HepG2 (cell line): Measurements from ENCODE around the gene GHSR. TPM values are rescaled to one million over a fixed set of nuclear protein-coding genes. Genes with fewer than 3 reads are reported as not detected.
A peak's percentile ranks its signal among the peaks of the same experiment; 100 is the strongest.

Experiments used
- ATAC-seq: fragments of 200-7000 bp; cut with Tn5 transposase; 3 replicates; pipeline ENCODE4 v1.9.1; 2020; ENCODE audit warnings: mild to moderate bottlenecking, moderate library complexity
- BruUV-seq: library from RNA; stranded (reverse); fragments of 400-500 nt; replicated peaks from 2 replicates; lab custom pipeline; 2021; lab: Mats Ljungman, UMichigan
- CTCF ChIA-PET: fragments of 300-600 bp; formaldehyde crosslinking; extraction: SDS; loops from one replicate; lab custom pipeline; 2021; ENCODE audit warnings: low total read pairs, inconsistent platforms, low intra/inter-chr PET ratio; lab: Yijun Ruan, JAX
- POLR2A ChIA-PET: fragments of 350-600 bp; sonication (Branson Sonifier 250); formaldehyde crosslinking; loops from one replicate; lab custom pipeline; 2020; ENCODE audit warnings: antibody characterized with exemption, inconsistent platforms; lab: Yijun Ruan, JAX
- DNase-seq: peaks from one replicate; pipeline ENCODE4 v3.0.0-alpha.2; 2015; ENCODE audit warnings: low spot score
- FAIRE-seq: peaks from 3 replicates; lab custom pipeline; 2011; peaks lifted over from hg19 to GRCh38; lab: Jason Lieb, UNC
- H2AFZ ChIP-seq: one replicate; pipeline ENCODE4 v1.6.1; 2011; ENCODE audit warnings: low read length, inconsistent platforms
- H3K27ac ChIP-seq: fragments of 300-600 bp; 3 replicates; pipeline ENCODE4 v1.8.0; 2011; ENCODE audit warnings: mixed run types, mild to moderate bottlenecking, mixed read lengths, low read length, inconsistent platforms; ENCODE audit not compliant: insufficient read depth; ENCODE audit errors: extremely low read length
- H3K27me3 ChIP-seq, 2 experiments: fragments of 200-600 bp in 1 of 2; 2 replicates in 1 of 2; 3 replicates in 1 of 2; pipeline versions ENCODE4 v1.6.0 to v1.8.0; 2011; ENCODE audit warnings: low read length in 2 of 2, mild to moderate bottlenecking in 2 of 2, moderate library complexity in 2 of 2, inconsistent platforms in 1 of 2; ENCODE audit not compliant: insufficient read depth in 2 of 2, control insufficient read depth in 1 of 2
- H3K36me3 ChIP-seq, 2 experiments: fragments of 200-600 bp in 1 of 2; replicated peaks in 1 of 2; 2 replicates in 1 of 2; 3 replicates in 1 of 2; pipeline versions ENCODE4 v1.5.1 to v1.8.0; 2011; ENCODE audit warnings: low read length in 2 of 2, inconsistent platforms in 1 of 2; ENCODE audit not compliant: insufficient read depth in 2 of 2, control insufficient read depth in 1 of 2
- H3K4me1 ChIP-seq: 2 replicates; pipeline ENCODE4 v1.5.1; 2012; ENCODE audit warnings: low read length, inconsistent platforms; ENCODE audit not compliant: insufficient read depth
- H3K4me2 ChIP-seq: 2 replicates; pipeline ENCODE4 v1.6.0; 2011; ENCODE audit warnings: low read depth, low read length, inconsistent platforms
- H3K4me3 ChIP-seq, 3 experiments: fragments of 200-600 bp in 1 of 3; sonication (generic), shearing (Covaris generic) in 1 of 3; replicated peaks in 1 of 3; 2 replicates each; pipeline ENCODE4 v1.5.1; 2011 to 2016; ENCODE audit warnings: low read length in 3 of 3, inconsistent platforms in 2 of 3, low read depth in 2 of 3, mild to moderate bottlenecking in 2 of 3, control low read depth in 1 of 3, mixed read lengths in 1 of 3; ENCODE audit not compliant: insufficient read depth in 1 of 3
- H3K79me2 ChIP-seq: one replicate; pipeline ENCODE4 v1.6.1; 2011; ENCODE audit warnings: low read length, inconsistent platforms; ENCODE audit not compliant: insufficient read depth
- H3K9ac ChIP-seq: 2 replicates; pipeline ENCODE4 v1.6.0; 2011; ENCODE audit warnings: mild to moderate bottlenecking, low read depth, low read length, inconsistent platforms; ENCODE audit not compliant: insufficient read depth
- H3K9me3 ChIP-seq: 2 replicates; pipeline ENCODE4 v1.5.1; 2012; ENCODE audit warnings: mild to moderate bottlenecking, low read length
- H4K20me1 ChIP-seq: 2 replicates; pipeline ENCODE4 v1.6.0; 2011; ENCODE audit warnings: inconsistent platforms, mild to moderate bottlenecking, low read length, moderate library complexity; ENCODE audit not compliant: insufficient read depth
- AGO2 ChIP-seq: fragments of 200-400 bp; formaldehyde crosslinking; optimal IDR thresholded peaks from 2 replicates; pipeline ENCODE3; 2017; ENCODE audit warnings: mild to moderate bottlenecking, low read depth, low read length, moderate library complexity
- MYNN ChIP-seq: sonication (generic); formaldehyde crosslinking; IDR thresholded peaks from 2 replicates; pipeline ENCODE4 v1.4.0; 2020; ENCODE audit warnings: mild to moderate bottlenecking, low read depth, missing genetic modification reagents
- POLR2AphosphoS2 ChIP-seq: IDR thresholded peaks from 2 replicates; pipeline ENCODE4 v1.6.1; 2011; ENCODE audit warnings: low read depth, low read length, improper control_type of control experiment
- RBM22 ChIP-seq: fragments of 200-400 bp; formaldehyde crosslinking; optimal IDR thresholded peaks from 2 replicates; pipeline ENCODE3; 2017; ENCODE audit warnings: mild to moderate bottlenecking, low read length, moderate library complexity
- WGBS: methylation state at CpG from one replicate; pipeline ENCODE4 v1.1.6; 2017; ENCODE audit warnings: low lambda C conversion rate; 5-methylcytosine and 5-hydroxymethylcytosine counted together
- in situ Hi-C: cut with HindIII; loops from 2 replicates; pipeline ENCODE4 v1.10.0; 2017; ENCODE audit warnings: low pct_unique_long_range_greater_than_20kb; ENCODE audit not compliant: extremely low pct_ligation_motif_present
- intact Hi-C: fragments of 100-400 bp; cut with micrococcal nuclease; formaldehyde crosslinking; loops from one replicate; pipeline ENCODE4 v1.10.0; 2022; ENCODE audit not compliant: unreplicated experiment
- polyA plus RNA-seq, 8 experiments: library from polyadenylated mRNA; depleted of rRNA in 3 of 8; stranded (reverse) in 7 of 8; unstranded in 1 of 8; fragments of >200 nt; fragmentation: Illumina TruSeq in 4 of 8; extraction: Trizol in 4 of 8; gene quantifications; 2 replicates each; pipeline versions ENCODE4 v1.2.1 to v1.2.3, GENCODE V29; 2011 to 2016; ENCODE audit warnings: low read depth in 4 of 8, missing spikeins in 1 of 8, mixed read lengths in 1 of 8; ENCODE audit not compliant: insufficient read depth in 1 of 8
- total RNA-seq, 5 experiments: library from RNA; depleted of rRNA; stranded (reverse); fragments of >200 nt; fragmentation: Illumina TruSeq; extraction: Trizol; gene quantifications; 2 replicates each; pipeline ENCODE4 v1.2.3, GENCODE V29; 2016; ENCODE audit warnings: low read depth in 1 of 5

GHSR gene
- total and polyA plus RNA-seq, 2 of the 13 experiments (the other 11 are each of a cell fraction or from before 2014, with no cell fraction given) = not detected

DNA sequence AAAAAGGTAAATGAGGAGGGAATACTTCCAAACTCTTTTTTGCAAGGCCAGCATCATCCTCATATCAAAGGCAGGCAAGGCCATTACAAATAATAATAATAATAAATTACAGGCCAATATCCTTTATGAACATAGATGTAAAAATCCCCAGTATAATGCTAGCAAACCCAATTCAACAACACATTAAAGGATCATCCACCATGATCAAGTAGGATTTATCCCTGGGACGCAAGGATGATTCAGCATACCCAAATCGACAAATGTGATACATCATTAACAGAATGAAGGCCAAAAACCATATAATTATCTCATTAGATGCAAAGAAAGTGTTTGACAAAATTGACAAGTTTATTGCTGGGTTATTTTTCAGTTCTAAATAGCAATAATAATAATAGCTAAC, 53.6 kb downstream of the GHSR start:
- ATAC-seq (no peak), DNase-seq (no peak), FAIRE-seq (no peak)
- TF ChIP-seq AGO2 = peak; percentile 53
- peak; percentile 93 for TF ChIP-seq RBM22
- TF ChIP-seq POLR2AphosphoS2 = peak; percentile 39; the same call in 1 of the 2 replicates
- no peak for TF ChIP-seq MYNN (CRISPR knock-in tag)
- H3K36me3 ChIP-seq = peaks cover 22 to 63% of the 10 kb centered on the region in 2 experiments
- H4K20me1 ChIP-seq = peaks cover 76% of the 10 kb centered on the region
- H3K9ac ChIP-seq = no peak overlapping the region
- intact Hi-C loops (no loop called here), in situ Hi-C loops (no loop called here)
- no peaks in the 10 kb centered on the region for H3K79me2 ChIP-seq
- H3K4me2 ChIP-seq = no peak overlapping the region
- ChIA-PET POLR2A (no interaction called here), CTCF (no interaction called here)
- H3K4me3 ChIP-seq = no peak overlapping the region
- BruUV-seq = no TSS peak
- WGBS = 95% methylated on average over 2 of the region's 2 CpGs
- no peak overlapping the region for H3K27ac ChIP-seq
- no peak overlapping the region for H2AFZ ChIP-seq
- no peaks in the 10 kb centered on the region for H3K27me3 ChIP-seq
- no peaks in the 10 kb centered on the region for H3K4me1 ChIP-seq
- H3K9me3 ChIP-seq = no peaks in the 10 kb centered on the region

Other genes with a start within 250 kb of the GHSR start
- 5.3 and 8.4 TPM in 2 replicates for gene TNFSF10, start 75.0 kb upstream of the GHSR start, total RNA-seq (2016; rRNA removed; fragmentation: Illumina TruSeq; extraction: Trizol)
- 9.9 and 20.3 TPM in 2 replicates for gene TNFSF10, start 75.0 kb upstream of the GHSR start, polyA plus RNA-seq (2011; rRNA removed)